HG03469 (cell line): Measurements from ENCODE around the gene ZNF91.
"Not testable (repeated sequence)": the region's sequence is repeated elsewhere in the genome, so short reads cannot be mapped to it uniquely, and the experiment has no call there.

Experiments used
- ATAC-seq: cut with Tn5 transposase; IDR thresholded peaks from one replicate; pipeline ENCODE4 v1.9.1; 2021; ENCODE audit warnings: mild to moderate bottlenecking, moderate library complexity, moderate number of reproducible peaks; ENCODE audit not compliant: unreplicated experiment

ZNF91 gene

DNA sequence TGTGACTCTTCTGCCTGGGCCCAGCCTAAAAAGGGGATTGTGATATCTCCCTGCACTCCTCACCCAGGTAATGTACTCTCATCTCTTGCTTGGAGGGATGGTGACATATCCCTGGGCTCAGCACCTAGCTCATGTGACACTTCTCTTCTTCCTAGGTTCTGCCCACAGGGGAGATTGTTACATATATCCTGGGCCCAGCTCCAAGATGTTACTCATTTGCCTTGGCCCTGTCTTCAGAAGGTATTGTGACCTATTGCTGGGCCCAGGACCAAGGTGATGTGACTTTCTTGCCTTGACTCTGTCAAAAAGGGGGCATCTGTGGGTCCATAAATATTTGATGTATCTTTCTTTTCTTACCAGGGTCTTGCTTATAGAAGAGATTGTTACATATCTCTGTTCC, 73.9 kb downstream of the ZNF91 start:
- not testable (repeated sequence) for ATAC-seq

DNA sequence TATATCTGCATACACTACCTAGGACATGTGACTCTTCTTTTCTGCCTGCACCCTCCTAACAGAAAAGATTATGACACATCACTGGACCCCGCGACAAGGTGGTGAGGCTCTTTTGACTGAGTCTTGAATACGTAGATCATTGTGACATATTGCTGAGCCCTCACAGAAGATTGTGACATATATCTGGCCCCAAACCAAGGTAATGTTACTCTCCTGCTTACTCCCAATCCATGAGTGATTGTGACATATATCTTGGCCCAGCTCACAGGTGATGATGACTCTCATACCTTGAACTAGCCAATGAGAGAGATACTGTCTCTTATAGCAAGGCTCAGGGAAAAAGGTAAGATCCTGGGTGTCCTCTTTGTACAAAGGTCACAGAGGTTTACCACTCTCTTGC, 75.7 kb downstream of the ZNF91 start:
- not testable (repeated sequence) for ATAC-seq

DNA sequence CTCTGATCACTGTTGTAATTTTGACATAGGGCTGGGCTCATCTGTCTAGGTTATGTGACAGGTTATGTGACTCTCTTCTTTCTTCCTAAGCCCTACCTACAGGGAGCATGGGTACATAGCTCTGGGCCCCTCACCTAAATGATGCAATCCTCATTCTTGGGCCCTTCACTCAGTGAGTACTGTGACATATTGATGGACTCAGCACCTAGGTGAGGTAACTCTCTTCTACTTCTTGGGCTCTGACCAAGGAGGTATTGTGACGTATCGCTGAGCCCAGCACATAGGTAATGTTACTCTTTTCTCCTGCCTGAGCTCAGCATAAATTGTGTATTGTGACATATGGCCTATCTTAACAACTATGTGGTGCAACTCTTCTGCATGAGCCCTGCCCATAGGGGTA, 76.3 kb downstream of the ZNF91 start:
- ATAC-seq: not testable (repeated sequence)

DNA sequence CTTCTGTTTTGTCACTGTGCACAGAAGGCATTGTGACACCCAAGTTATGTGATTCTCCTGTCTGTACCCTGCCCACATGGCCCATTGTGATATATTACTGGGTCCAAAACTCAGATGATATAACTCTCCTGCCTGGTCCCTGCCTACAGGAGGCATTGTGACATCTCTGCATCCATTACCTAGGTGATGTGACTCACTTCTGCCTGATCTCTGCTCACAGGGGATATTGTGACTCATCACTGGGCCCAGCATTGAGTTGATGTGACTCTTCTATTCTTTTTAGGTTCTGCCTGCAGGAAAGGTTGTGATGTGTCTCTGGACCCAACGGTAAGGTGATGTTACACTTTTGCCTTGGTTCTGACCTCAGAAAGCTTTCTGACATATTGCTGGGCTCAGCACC, 77.1 kb downstream of the ZNF91 start:
- no peak for ATAC-seq

DNA sequence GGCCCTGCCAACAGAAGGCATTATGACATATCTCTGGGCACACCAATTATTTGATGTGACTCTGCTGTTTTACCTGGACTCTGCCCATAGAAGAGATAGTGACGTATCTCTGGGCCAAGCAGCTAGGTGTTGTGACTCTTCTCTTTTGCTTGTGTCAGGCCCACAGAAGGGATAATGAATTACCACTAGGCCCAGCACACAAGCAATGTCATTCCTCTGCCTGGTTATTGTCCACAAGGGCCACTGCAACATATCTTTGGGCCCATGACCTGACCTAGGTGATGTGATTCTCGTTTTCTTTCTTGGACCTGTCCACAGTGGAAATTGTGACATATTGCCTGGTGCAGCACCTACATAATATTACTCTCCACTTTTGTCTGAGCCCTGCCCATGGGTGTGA, 80.0 kb downstream of the ZNF91 start:
- ATAC-seq: no peak

DNA sequence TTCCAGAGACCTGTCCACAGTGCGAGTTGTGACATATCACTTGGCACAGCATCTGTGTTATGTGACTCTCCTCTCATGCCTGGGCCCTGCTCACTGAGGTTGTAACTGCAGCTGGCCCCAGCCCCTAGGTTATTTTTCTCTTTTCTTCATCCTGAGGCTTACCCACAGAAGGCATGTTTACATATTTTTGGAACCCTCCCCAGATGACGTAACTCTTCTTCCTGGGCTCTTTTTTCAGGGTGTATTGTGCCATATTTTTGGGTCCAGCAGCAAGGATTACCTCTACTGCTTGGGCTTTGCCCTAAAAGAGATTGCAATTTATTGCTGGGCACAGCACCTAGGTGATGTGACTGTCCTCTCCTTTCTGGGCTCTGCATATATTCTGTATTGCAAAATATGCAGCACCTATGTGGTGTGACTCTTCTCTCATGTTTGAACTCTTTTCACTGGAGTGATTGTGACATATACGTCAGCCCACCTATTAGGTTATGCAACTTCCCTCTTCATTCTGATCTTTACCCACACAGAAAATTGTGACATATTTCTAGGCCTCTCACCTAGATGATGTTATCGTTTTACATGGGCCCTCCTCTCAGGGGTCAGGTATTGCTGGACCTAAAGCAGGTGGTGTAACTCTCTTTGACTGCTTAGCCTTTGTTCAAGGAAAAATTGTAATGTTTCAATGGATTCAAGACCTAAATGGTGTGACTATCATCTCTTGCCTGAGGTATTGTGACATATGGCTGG, 80.6 kb downstream of the ZNF91 start:
- ATAC-seq: no peak

DNA sequence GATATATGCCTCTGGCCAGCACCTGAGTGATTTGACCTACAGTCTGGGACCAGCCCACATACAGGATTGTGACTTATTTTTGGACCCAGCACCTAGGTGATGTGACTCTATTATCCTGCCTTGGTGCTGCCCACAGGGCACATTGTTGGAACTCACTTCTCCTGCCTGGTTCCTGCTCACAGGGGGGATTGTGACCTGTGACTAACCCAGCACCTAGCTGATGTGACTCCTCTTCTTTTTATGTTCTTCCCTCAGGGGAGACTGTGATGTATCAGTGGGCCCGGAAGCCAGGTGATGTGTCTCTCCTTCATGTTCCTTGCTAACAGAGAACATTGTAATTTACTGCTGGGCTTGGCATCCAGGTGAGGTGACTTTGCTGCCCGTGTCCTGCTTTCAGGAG, 82.1 kb downstream of the ZNF91 start:
- no peak for ATAC-seq

DNA sequence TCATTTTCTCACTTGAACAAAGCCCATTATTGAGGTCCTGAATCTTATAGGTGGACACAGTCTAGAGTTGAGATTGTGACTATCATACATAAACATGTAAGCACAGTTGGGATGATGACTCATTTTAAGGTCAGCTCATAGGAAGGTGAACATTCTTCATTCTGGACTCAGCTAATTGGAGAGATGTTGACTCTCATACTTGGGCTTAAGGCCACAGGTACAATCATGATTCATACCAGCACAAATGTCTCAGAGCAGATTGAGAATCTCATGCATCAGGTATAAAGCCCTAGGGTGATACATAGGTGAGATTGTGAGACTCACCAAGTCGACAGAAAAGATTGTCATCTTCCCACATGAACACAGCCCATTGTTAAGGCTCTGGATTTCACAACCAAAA, 82.8 kb downstream of the ZNF91 start:
- ATAC-seq: no peak

DNA sequence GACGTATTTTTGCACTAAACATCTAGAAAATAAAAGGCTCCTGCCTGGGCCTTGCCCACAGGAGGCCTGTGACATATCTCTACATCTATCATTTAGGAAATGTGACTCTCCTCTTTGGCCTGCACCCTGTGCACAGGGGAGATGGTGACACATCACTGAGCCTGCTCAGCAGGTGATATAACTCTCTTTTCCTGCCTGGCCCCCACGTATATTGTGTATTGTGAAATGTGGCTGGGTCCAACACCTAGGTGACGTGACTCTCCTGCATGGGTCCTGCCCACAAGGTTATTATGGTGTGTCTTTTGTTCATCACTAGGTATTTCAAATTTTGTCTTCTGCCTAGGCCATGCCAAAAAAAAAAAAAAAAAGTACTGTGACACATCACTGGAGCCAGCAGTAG, 83.7 kb downstream of the ZNF91 start:
- no peak for ATAC-seq

DNA sequence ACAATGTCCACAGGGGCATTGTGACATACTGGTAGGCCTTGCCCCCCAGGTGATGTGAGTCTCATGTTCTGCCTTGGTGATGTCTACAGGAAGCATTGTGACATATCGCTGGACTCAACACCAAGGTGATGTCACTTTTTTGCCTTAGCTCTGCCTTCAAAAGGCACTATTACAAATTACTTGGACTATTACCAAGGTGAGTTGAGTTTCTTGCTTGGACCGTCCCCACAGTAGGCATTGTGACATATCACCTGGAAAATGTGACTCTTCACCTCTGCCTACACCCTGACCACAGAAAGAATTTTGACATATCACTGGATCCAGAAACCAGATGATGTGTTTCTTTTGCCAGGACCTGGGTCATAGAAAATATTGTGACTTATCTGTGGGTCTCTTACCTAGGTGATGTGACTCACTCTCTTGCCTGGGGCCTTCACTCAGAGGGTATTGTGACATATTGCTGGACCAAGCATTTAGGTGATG, 84.5 kb downstream of the ZNF91 start:
- no peak for ATAC-seq

DNA sequence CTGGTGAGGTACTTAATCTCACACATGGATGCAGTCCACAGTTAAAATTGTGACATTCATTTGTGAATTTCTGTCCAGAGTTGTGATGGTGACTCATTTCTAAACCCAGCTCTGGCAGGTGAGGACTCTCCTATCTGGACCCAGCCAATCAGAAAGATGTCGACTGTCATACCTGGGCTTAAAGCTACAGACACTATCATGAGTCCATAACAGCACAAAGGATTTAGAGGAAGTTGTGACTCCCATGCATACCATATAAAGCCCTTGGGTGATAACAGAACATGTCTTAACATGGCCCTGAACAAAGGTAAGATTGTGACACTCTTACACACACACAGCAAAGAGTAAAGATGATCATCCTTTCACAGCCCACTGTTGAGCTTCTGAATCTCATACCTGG, 85.3 kb downstream of the ZNF91 start:
- ATAC-seq: no peak

DNA sequence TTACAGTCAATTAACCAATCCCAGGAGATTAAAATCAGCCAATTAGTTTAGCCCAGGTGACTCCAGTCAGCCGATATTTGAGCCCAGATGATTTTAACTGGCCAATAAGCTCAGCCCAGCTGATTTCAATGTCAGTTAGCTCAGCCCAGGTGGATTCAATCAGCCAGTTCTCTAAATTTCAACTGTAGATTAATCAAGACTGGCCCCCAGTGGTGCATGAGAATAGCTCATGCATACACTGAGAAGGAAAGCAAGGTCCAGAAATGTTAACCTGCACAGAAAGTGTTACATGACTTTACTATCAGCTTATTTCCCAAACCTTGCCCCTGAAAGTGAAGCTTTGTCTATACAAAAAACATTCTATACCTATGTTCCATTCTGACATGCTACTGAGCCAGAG, 89.7 kb downstream of the ZNF91 start:
- no peak for ATAC-seq

DNA sequence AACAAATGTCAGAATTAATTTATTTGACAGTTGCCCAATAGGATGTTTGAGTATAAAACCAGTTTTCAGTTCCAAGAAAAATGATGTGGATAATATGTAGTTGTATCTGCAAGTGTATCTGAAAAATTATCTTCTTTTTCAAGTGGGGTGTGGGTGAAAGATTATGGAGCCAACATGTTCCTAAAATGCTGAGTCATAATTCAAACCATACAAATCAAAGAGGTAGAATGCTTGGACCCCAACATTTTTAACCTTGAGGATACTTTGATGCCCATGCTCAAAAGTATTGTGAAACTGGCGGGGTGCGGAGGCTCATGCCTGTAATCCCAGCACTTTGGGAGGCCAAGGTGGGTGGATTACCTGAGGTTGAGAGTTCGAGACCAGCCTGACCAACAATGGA, 91.0 kb downstream of the ZNF91 start:
- ATAC-seq: no peak

DNA sequence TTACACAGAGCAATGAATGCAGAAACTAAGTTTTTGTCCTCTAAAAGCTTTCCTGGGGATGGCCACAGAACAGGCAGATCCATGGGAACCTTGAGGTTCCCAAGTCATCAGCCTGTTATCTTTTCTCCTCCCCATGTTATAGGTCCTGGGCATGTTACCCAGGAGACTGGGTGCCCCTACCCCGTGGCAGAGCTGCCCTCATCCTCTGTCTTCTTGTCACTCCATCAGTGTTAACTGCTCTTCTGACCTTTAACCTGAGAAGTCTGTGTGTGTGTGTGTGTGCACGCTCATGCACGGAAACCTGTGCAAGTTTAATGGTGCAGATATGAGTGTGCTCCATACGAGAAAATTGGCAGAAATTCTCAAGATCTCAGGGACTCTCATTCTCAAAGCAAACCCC, 101.1 kb downstream of the ZNF91 start:
- no peak for ATAC-seq

DNA sequence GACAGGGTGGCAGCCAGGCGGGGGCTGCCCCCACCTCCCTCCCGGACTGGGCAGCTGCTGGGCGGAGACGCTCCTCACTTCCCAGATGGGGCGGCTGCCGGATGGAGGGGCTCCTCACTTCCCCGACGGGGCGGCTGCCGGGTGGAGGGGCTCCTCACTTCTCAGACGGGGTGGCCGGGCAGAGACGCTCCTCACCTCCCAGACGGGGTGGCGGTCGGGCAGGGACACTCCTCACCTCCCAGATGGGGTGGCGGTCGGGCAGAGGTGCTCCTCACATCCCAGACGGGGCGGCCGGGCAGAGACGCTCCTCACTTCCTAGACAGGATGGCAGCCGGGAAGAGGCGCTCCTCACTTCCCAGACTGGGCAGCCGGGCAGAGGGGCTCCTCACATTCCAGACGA, 105.3 kb downstream of the ZNF91 start:
- not testable (repeated sequence) for ATAC-seq
